G401 (cell line): Measurements from ENCODE around the gene LIM2. TPM values are rescaled to one million over a fixed set of nuclear protein-coding genes. Genes with fewer than 3 reads are reported as not detected.

ENCODE experiments used
- total RNA-seq: library from RNA; depleted of rRNA; stranded (reverse); fragments of >200 nt; shearing (Covaris generic); gene quantifications from 2 replicates; pipeline ENCODE4 v1.2.3, GENCODE V29; 2014; rRNA removed

The LIM2 gene
- total RNA-seq, 1 experiment from 2014 or later, result not detected

Other genes starting within 250 kb of the LIM2 start
- gene SIGLEC7, start 245.7 kb downstream of the LIM2 start, total RNA-seq, result not detected in 2 replicates
- gene CD33, start 162.9 kb downstream of the LIM2 start, total RNA-seq, result 1.4 TPM in 1 of 2 replicates, not detected in the other
- not detected in 2 replicates for gene SIGLECL1, start 136.9 kb downstream of the LIM2 start, total RNA-seq
- gene IGLON5, start 76.3 kb downstream of the LIM2 start, total RNA-seq, result not detected in 2 replicates
- 9.3 and 9.5 TPM in 2 replicates for gene VSIG10L, start 45.8 kb downstream of the LIM2 start, total RNA-seq
- 122 and 148 TPM in 2 replicates for gene ETFB, start 21.6 kb downstream of the LIM2 start, total RNA-seq
- not detected in 2 replicates for gene CLDND2, start 19.0 kb downstream of the LIM2 start, total RNA-seq
- not detected in 2 replicates for gene NKG7, start 15.3 kb downstream of the LIM2 start, total RNA-seq
- not detected in 2 replicates for gene C19orf84, start 2.6 kb upstream of the LIM2 start, total RNA-seq
- gene SIGLEC10, start 29.7 kb upstream of the LIM2 start, total RNA-seq, result not detected in 2 replicates
- gene SIGLEC8, start 70.5 kb upstream of the LIM2 start, total RNA-seq, result not detected in 2 replicates
- not detected in 2 replicates for gene CEACAM18, start 90.6 kb upstream of the LIM2 start, total RNA-seq
- not detected in 2 replicates for gene SIGLEC12, start 113.8 kb upstream of the LIM2 start, total RNA-seq
- not detected in 2 replicates for gene SIGLEC6, start 143.7 kb upstream of the LIM2 start, total RNA-seq
- gene ZNF175, start 183.3 kb upstream of the LIM2 start, total RNA-seq, result 6.3 and 7.2 TPM in 2 replicates
- not detected in 2 replicates for gene SIGLEC5, start 242.4 kb upstream of the LIM2 start, total RNA-seq